Activated T-cell treated with anti-CD3 and anti-CD28 coated beads, Interleukin-2, amount 50 U/mL, for 1 hour (primary cell): ENCODE results near the gene NR2F6.

Source experiments
- DNase-seq: peaks from one replicate; pipeline ENCODE4 v3.0.0-alpha.2; 2020

The NR2F6 gene

GRCh38 chr19:17237747-17238706 is 7.7 kb downstream of the NR2F6 start:
- no peak for DNase-seq

GRCh38 chr19:17236811-17237543 is 8.7 kb downstream of the NR2F6 start:
- no peak for DNase-seq

- no peak for DNase-seq
These were observed 9.5 kb downstream of the NR2F6 start for GRCh38 chr19:17235971-17236777.

GRCh38 chr19:17235300-17235970 is 10.3 kb downstream of the NR2F6 start:
- DNase-seq, result peak; percentile 82

GRCh38 chr19:17234911-17235299 is 10.8 kb downstream of the NR2F6 start:
- peak; percentile 72 for DNase-seq

GRCh38 chr19:17232258-17232657 is 13.5 kb downstream of the NR2F6 start:
- no peak for DNase-seq

- no peak for DNase-seq
These were observed 15.8 kb downstream of the NR2F6 start for GRCh38 chr19:17229890-17230289.

GRCh38 chr19:17227798-17228367 is 17.8 kb downstream of the NR2F6 start:
- DNase-seq, result no peak

GRCh38 chr19:17226002-17226933 is 19.5 kb downstream of the NR2F6 start, which contains the start of gene OCEL1:
OCEL1 (plus strand) TSS chr19:17226226; CDS start chr19:17226248, 22 bp downstream.
- peak; percentile 95 for DNase-seq

- no peak for DNase-seq
These were observed 20.7 kb downstream of the NR2F6 start for GRCh38 chr19:17225053-17225452.

- peak; percentile 31 for DNase-seq
These were observed 25.4 kb downstream of the NR2F6 start for GRCh38 chr19:17220207-17220758.

- DNase-seq, result no peak
These were observed 26.4 kb downstream of the NR2F6 start for GRCh38 chr19:17219286-17219685.

GRCh38 chr19:17216058-17216670 is 29.6 kb downstream of the NR2F6 start:
- DNase-seq, result no peak

- peak; percentile 83 for DNase-seq
These were observed 30.4 kb downstream of the NR2F6 start, which contains the start of gene USE1 for GRCh38 chr19:17215127-17215971. USE1 (plus strand) TSS chr19:17215357; CDS start chr19:17215406, 49 bp downstream.

GRCh38 chr19:17214508-17215126 is 31.1 kb downstream of the NR2F6 start:
- DNase-seq, result no peak

GRCh38 chr19:17213334-17213733 is 32.4 kb downstream of the NR2F6 start:
- DNase-seq, result no peak

- no peak for DNase-seq
These were observed 33.9 kb downstream of the NR2F6 start for GRCh38 chr19:17211547-17212446.
